ENCODE data around the gene FNDC1.

FNDC1 gene

DNA sequence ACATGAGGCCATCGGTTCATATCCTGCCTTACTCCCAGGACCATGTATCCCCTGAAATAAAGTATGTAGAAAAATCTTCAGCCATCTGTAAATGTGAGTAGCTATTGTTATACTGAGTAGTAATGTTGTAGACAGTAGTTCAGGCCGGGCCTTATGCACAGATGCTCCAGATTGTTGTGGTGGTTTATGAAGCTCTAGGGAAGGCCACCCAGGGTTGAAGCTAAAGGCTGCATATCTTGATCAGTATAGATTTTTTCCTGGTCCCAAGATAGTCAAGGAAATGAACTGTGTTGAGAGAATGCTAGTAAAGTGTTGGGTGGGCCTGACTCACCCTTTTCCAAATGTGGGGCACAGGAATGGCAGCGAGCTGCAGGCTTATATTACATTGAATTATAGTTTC, 81.4 kb downstream of the FNDC1 start:
- TF ChIP-seq EZH2 (IDR thresholded peaks at IDR 0.05; ENCODE audit: borderline replicate concordance, low read length) = no peak
- TF ChIP-seq, protein P1, sequence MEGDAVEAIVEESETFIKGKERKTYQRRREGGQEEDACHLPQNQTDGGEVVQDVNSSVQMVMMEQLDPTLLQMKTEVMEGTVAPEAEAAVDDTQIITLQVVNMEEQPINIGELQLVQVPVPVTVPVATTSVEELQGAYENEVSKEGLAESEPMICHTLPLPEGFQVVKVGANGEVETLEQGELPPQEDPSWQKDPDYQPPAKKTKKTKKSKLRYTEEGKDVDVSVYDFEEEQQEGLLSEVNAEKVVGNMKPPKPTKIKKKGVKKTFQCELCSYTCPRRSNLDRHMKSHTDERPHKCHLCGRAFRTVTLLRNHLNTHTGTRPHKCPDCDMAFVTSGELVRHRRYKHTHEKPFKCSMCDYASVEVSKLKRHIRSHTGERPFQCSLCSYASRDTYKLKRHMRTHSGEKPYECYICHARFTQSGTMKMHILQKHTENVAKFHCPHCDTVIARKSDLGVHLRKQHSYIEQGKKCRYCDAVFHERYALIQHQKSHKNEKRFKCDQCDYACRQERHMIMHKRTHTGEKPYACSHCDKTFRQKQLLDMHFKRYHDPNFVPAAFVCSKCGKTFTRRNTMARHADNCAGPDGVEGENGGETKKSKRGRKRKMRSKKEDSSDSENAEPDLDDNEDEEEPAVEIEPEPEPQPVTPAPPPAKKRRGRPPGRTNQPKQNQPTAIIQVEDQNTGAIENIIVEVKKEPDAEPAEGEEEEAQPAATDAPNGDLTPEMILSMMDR (IDR thresholded peaks at IDR 0.05; ENCODE audit: low read length) = no peak
- no peaks in the 10 kb centered on the region for H3K4me1 ChIP-seq (ENCODE audit: insufficient read depth, low read length, severe bottlenecking)
- H3K9me2 ChIP-seq (ENCODE audit: low read depth, low read length) = no peaks in the 10 kb centered on the region
- no peaks in the 10 kb centered on the region for H3K36me3 ChIP-seq (ENCODE audit: insufficient read depth, low read length)
- no peaks in the 10 kb centered on the region for H3K27me3 ChIP-seq (ENCODE audit: insufficient read depth, low read length)
- no peak overlapping the region for H3K9ac ChIP-seq (ENCODE audit: low read length)
- no peaks in the 10 kb centered on the region for H3K79me2 ChIP-seq (ENCODE audit: insufficient read depth, low read length)
- H3F3A ChIP-seq (ENCODE audit: insufficient read depth, low read length) = no peaks in the 10 kb centered on the region
- H3K4me3 ChIP-seq (ENCODE audit: low read depth, low read length, poor library complexity, severe bottlenecking) = no peak overlapping the region
- no peaks in the 10 kb centered on the region for H4K20me1 ChIP-seq (ENCODE audit: insufficient read depth, low read length)
- H2AFZ ChIP-seq (ENCODE audit: low read length) = no peak overlapping the region
- H3K27ac ChIP-seq (ENCODE audit: low read depth, low read length, poor library complexity, severe bottlenecking) = no peak overlapping the region
- H3K4me2 ChIP-seq (ENCODE audit: low read length) = no peak overlapping the region
- no peaks in the 10 kb centered on the region for H3K9me3 ChIP-seq (ENCODE audit: low read length)

DNA sequence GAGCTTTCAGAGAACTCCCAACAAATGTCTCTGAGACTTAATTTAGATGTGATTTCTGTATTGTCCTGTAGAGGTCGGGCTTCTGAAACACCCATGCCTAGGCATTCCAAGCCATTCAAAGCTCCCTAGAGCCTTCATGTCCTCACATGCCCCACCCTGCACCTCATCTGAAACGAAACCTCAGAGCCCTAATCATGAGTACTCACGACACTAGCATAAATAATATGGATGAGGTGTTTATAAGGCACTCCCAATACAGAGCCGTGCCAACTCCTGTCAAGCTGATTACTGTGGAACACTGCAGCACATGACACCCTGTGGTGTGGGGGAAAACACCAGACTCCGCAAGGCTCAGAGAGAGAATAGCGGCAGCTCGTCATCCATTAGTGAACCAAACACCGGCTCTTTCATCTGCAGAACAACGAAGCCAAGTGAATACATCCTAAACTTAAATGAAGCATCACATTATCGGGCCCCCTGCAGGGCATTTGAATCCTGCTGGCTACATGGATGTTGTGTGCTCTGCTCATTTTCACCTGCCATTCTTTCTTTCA, 83.8 kb downstream of the FNDC1 start:
- Histone ChIP-seq H3K4me3 (ENCODE audit: low read depth, low read length, poor library complexity, severe bottlenecking) (no peak overlapping the region), H3K79me2 (ENCODE audit: insufficient read depth, low read length) (no peaks in the 10 kb centered on the region), H3K27me3 (ENCODE audit: insufficient read depth, low read length) (no peaks in the 10 kb centered on the region), H3K36me3 (ENCODE audit: insufficient read depth, low read length) (no peaks in the 10 kb centered on the region), H3K9me3 (ENCODE audit: low read length) (no peaks in the 10 kb centered on the region), H2AFZ (ENCODE audit: low read length) (no peak overlapping the region), H3F3A (ENCODE audit: insufficient read depth, low read length) (no peaks in the 10 kb centered on the region), H3K9ac (ENCODE audit: low read length) (no peak overlapping the region), H3K27ac (ENCODE audit: low read depth, low read length, poor library complexity, severe bottlenecking) (no peak overlapping the region), H4K20me1 (ENCODE audit: insufficient read depth, low read length) (no peaks in the 10 kb centered on the region), H3K9me2 (ENCODE audit: low read depth, low read length) (no peaks in the 10 kb centered on the region), H3K4me2 (ENCODE audit: low read length) (no peak overlapping the region), H3K4me1 (ENCODE audit: insufficient read depth, low read length, severe bottlenecking) (no peaks in the 10 kb centered on the region)
- TF ChIP-seq, protein P1 (IDR thresholded peaks at IDR 0.05; ENCODE audit: low read length) = peak; percentile 67
- TF ChIP-seq EZH2 (IDR thresholded peaks at IDR 0.05; ENCODE audit: borderline replicate concordance, low read length) = no peak

DNA sequence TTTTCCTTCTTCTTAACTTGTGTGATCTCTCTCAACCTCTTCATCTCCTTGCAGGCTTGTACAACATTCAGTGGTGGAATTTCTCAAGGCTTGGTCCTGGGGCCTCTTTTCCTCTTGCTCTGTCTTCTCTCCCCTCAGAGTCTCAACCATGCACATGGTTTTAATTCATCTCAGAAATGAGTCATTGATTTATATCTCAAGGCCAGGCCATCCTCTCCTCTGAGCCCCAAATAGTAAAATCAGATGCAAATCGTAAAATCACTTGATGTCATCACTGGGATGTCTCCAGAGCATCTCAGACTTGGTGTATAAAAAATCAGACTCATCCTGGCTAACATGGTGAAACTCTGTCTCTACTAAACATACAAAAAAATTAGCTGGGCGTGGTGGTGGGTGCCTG, 85.0 kb downstream of the FNDC1 start:
- TF ChIP-seq, protein P1 (IDR thresholded peaks at IDR 0.05; ENCODE audit: low read length) = no peak
- no peak for TF ChIP-seq EZH2 (IDR thresholded peaks at IDR 0.05; ENCODE audit: borderline replicate concordance, low read length)
- no peak overlapping the region for H2AFZ ChIP-seq (ENCODE audit: low read length)
- H3K4me2 ChIP-seq (ENCODE audit: low read length) = no peak overlapping the region
- H3K4me3 ChIP-seq (ENCODE audit: low read depth, low read length, poor library complexity, severe bottlenecking) = no peak overlapping the region
- no peaks in the 10 kb centered on the region for H3K9me2 ChIP-seq (ENCODE audit: low read depth, low read length)
- H3K27ac ChIP-seq (ENCODE audit: low read depth, low read length, poor library complexity, severe bottlenecking) = no peak overlapping the region
- no peaks in the 10 kb centered on the region for H3K36me3 ChIP-seq (ENCODE audit: insufficient read depth, low read length)
- no peaks in the 10 kb centered on the region for H3K4me1 ChIP-seq (ENCODE audit: insufficient read depth, low read length, severe bottlenecking)
- no peaks in the 10 kb centered on the region for H3F3A ChIP-seq (ENCODE audit: insufficient read depth, low read length)
- H3K27me3 ChIP-seq (ENCODE audit: insufficient read depth, low read length) = no peaks in the 10 kb centered on the region
- H4K20me1 ChIP-seq (ENCODE audit: insufficient read depth, low read length) = no peaks in the 10 kb centered on the region
- no peak overlapping the region for H3K9ac ChIP-seq (ENCODE audit: low read length)
- H3K79me2 ChIP-seq (ENCODE audit: insufficient read depth, low read length) = no peaks in the 10 kb centered on the region
- H3K9me3 ChIP-seq (ENCODE audit: low read length) = no peaks in the 10 kb centered on the region
